ENCODE data around the gene RAP2B. TPM values are rescaled to one million over a fixed set of nuclear protein-coding genes. Genes with fewer than 3 reads are reported as not detected.
A peak's percentile ranks its signal among the peaks of the same experiment; 100 is the strongest.
"Not testable (repeated sequence)": the region's sequence is repeated elsewhere in the genome, so short reads cannot be mapped to it uniquely, and the experiment has no call there.

RAP2B gene
- total RNA-seq (6.9 and 8.2 TPM in 2 replicates), polyA plus RNA-seq (5.3 and 5.7 TPM in 2 replicates)

DNA sequence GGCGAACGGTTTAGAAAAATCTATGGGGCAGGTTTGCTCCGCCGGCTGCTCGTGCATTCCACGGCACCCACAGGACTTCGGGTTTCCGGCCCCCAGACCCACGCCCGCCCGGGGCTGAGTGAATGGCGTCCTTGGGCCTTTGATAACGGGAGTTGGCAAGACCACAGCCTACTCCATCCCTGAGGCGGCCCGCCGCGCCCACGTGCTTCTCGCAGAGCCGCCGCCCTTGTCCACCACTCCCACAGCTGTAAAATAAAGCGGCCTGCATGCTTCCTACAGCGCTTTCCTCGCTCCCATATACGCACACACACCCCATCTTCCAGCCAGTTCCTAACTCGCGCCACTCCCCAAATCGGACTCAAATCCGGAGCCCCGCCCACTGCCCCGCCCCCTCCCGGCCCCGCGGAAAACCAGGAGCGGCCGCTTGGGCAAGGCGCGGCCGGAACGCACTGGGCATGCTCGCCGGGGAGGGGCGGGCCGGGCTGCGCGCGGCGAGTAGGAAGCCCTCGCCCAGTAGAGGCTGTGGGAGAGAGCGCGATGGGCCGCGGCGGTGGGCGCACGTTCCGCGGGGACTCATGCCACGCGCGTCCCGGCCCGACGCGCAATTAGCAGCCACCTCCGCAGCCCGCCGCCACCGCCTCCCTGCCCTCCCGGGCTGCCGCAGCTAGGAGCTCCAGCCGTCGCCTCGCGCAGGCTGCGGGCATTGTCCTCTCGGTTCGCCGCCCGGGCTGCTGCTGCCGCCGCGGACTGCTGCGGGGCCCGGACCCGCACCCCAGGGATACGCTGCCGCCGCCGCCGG is at the start of gene RAP2B:
Gene RAP2B, plus strand, starts transcription at position 513 of the 799 bp plus-strand sequence. CDS start 468 bp downstream, outside the sequence.
- peak within 1 kb of the TSS; percentile 63 for H3K27ac ChIP-seq
- TF ChIP-seq, protein P1, sequence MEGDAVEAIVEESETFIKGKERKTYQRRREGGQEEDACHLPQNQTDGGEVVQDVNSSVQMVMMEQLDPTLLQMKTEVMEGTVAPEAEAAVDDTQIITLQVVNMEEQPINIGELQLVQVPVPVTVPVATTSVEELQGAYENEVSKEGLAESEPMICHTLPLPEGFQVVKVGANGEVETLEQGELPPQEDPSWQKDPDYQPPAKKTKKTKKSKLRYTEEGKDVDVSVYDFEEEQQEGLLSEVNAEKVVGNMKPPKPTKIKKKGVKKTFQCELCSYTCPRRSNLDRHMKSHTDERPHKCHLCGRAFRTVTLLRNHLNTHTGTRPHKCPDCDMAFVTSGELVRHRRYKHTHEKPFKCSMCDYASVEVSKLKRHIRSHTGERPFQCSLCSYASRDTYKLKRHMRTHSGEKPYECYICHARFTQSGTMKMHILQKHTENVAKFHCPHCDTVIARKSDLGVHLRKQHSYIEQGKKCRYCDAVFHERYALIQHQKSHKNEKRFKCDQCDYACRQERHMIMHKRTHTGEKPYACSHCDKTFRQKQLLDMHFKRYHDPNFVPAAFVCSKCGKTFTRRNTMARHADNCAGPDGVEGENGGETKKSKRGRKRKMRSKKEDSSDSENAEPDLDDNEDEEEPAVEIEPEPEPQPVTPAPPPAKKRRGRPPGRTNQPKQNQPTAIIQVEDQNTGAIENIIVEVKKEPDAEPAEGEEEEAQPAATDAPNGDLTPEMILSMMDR (IDR thresholded peaks at IDR 0.05; ENCODE audit: low read depth, low read length) = no peak
- no peaks in the 10 kb centered on the region for H3K9me3 ChIP-seq (ENCODE audit: low read depth)
- H3K27me3 ChIP-seq = no peaks in the 10 kb centered on the region
- no peaks in the 10 kb centered on the region for H3K36me3 ChIP-seq
- DNase-seq (ENCODE audit: low read depth in 1 of 2, low spot score in 1 of 2) = peak; percentile 94 to 98
- H3K4me1 ChIP-seq (ENCODE audit: low read depth) = peaks cover 13% of the 10 kb centered on the region
- H3K4me3 ChIP-seq = peak within 1 kb of the TSS; percentile 67

DNA sequence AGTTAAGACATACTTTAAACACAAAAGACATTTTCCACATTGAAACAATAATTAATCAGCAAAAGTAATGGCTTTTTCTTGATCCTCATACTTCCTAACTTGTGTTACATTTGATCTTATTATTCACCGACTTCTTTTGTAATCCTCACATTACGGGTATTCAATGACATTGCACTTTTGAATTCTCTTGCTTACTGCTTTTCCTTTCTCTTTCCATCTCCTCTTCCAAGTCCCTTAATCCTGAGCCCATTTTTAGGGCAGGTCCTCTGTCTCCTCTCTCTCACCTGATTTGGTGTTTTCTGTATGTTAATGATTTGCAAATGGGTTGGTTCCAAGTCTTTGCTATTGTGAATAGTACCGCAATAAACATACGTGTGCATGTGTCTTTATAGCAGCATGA is 48.5 kb upstream of the RAP2B start:
- no peak overlapping the region for H3K27ac ChIP-seq
- no peaks in the 10 kb centered on the region for H3K27me3 ChIP-seq
- no peaks in the 10 kb centered on the region for H3K36me3 ChIP-seq
- TF ChIP-seq, protein P1 (IDR thresholded peaks at IDR 0.05; ENCODE audit: low read depth, low read length) = no peak
- DNase-seq (ENCODE audit: low read depth in 1 of 2, low spot score in 1 of 2) = no peak
- H3K9me3 ChIP-seq (ENCODE audit: low read depth) = no peaks in the 10 kb centered on the region
- H3K4me3 ChIP-seq = no peak overlapping the region
- H3K4me1 ChIP-seq (ENCODE audit: low read depth) = no peaks in the 10 kb centered on the region

DNA sequence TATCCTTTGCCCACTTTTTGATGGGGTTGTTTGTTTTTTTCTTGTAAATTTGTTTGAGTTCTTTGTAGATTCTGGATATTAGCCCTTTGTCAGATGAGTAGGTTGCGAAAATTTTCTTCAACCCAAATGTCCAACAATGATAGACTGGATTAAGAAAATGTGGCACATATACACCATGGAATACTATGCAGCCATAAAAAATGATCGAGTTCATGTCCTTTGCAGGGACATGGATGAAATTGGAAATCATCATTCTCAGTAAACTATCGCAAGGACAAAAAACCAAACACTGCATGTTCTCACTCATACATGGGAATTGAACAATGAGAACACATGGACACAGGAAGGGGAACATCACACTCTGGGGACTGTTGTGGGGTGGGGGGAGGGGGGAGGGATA is 47.8 kb upstream of the RAP2B start:
- not testable (repeated sequence) for H3K27me3 ChIP-seq; H3K4me1 ChIP-seq (ENCODE audit: low read depth); H3K9me3 ChIP-seq (ENCODE audit: low read depth); H3K36me3 ChIP-seq; DNase-seq (ENCODE audit: low read depth in 1 of 2, low spot score in 1 of 2); H3K27ac ChIP-seq; H3K4me3 ChIP-seq

DNA sequence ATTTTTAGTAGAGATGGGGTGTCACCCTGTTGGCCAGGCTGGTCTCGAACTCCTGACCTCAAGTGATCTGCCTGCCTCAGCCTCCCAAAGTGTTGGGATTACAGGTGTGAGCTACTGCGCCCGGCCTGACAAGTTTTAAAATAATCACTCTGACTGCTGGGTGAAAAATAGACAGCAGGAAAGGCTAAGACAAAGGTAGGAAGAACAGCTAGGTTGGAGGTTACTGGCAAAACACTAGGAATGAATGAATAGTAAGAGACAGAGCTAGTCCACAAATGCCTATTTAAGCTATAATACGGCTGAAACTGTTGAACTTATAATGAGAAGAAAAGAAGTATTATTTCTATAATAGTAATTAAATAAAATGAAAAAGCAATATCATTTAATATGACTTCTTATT is 46.7 kb upstream of the RAP2B start:
- no peaks in the 10 kb centered on the region for H3K27me3 ChIP-seq
- TF ChIP-seq, protein P1 (IDR thresholded peaks at IDR 0.05; ENCODE audit: low read depth, low read length) = no peak
- no peak overlapping the region for H3K4me3 ChIP-seq
- no peak for DNase-seq (ENCODE audit: low read depth in 1 of 2, low spot score in 1 of 2)
- no peaks in the 10 kb centered on the region for H3K9me3 ChIP-seq (ENCODE audit: low read depth)
- H3K4me1 ChIP-seq (ENCODE audit: low read depth) = no peaks in the 10 kb centered on the region
- no peaks in the 10 kb centered on the region for H3K36me3 ChIP-seq
- no peak overlapping the region for H3K27ac ChIP-seq

DNA sequence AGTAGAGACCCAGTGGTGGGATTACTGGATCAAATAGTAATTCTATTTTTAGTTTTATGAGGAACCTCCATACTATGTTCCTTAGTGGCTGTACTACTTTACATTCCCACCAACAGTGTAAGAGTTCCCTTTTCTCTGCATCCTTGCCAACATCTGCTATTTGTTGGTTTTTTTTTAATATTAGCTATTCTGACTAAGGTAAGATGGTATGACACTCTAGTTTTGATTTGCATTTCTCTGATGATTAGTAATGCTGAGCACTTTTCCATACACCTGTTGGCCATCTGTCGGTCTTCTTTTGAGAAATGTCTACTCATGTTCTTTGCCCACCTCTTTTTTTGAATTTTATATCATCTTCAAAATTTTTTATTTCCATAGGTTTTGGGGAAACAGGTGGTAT is 34.2 kb upstream of the RAP2B start:
- no peak for DNase-seq (ENCODE audit: low read depth in 1 of 2, low spot score in 1 of 2)
- Histone ChIP-seq H3K27me3 (no peaks in the 10 kb centered on the region), H3K36me3 (no peaks in the 10 kb centered on the region), H3K4me1 (ENCODE audit: low read depth) (no peaks in the 10 kb centered on the region), H3K4me3 (no peak overlapping the region), H3K27ac (no peak overlapping the region), H3K9me3 (ENCODE audit: low read depth) (no peaks in the 10 kb centered on the region)
- TF ChIP-seq, protein P1 (IDR thresholded peaks at IDR 0.05; ENCODE audit: low read depth, low read length) = no peak

DNA sequence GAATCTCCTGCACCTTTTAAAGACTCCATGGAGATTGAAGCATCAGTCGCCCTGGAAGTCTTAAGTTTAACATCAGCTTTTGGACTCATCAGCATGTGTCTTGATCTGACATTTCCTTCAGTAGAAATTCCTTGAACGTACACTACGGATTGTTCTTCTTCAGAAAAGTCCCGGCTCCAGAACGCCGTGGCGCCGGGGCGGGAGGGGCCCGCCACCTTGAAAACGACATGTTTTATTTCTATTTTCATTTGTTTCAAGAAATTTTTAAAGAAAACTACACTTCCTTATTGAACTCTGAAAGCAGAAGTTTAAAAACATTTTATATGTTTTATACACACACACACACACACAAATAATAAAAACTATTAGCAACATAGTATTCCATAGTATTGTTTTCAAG is 32.6 kb upstream of the RAP2B start:
- Histone ChIP-seq H3K27ac (no peak overlapping the region), H3K27me3 (no peaks in the 10 kb centered on the region), H3K9me3 (ENCODE audit: low read depth) (no peaks in the 10 kb centered on the region), H3K4me1 (ENCODE audit: low read depth) (no peaks in the 10 kb centered on the region), H3K4me3 (no peak overlapping the region), H3K36me3 (no peaks in the 10 kb centered on the region)
- no peak for DNase-seq (ENCODE audit: low read depth in 1 of 2, low spot score in 1 of 2)
- TF ChIP-seq, protein P1 (IDR thresholded peaks at IDR 0.05; ENCODE audit: low read depth, low read length) = no peak
